B cell (primary cell): ENCODE measurements around the gene PAMR1. TPM values are rescaled to one million over a fixed set of nuclear protein-coding genes. Genes with fewer than 3 reads are reported as not detected.

Experiments used
- ATAC-seq: fragments of 200-7000 bp; cut with Tn5 transposase; one replicate; pipeline ENCODE4 v1.10.0; 2021; ENCODE audit warnings: low read depth, mild to moderate bottlenecking, moderate number of reproducible peaks, moderate library complexity
- CTCF ChIA-PET: fragments of 350-600 bp; sonication (Branson Sonifier 250); formaldehyde crosslinking; loops from one replicate; lab custom pipeline; 2021; ENCODE audit warnings: antibody characterized with exemption, inconsistent platforms; lab: Charles Lee
- POLR2A ChIA-PET: fragments of 350-600 bp; sonication (Branson Sonifier 250); formaldehyde crosslinking; loops from one replicate; lab custom pipeline; 2021; ENCODE audit warnings: antibody characterized with exemption; lab: Charles Lee
- DNase-seq: peaks from one replicate; pipeline ENCODE4 v3.0.0; 2013
- H2AFZ ChIP-seq: 2 replicates; pipeline ENCODE4 v1.6.1; 2012; ENCODE audit warnings: mild to moderate bottlenecking, low read depth, low read length; ENCODE audit not compliant: insufficient read depth, poor library complexity, severe bottlenecking
- H3K27ac ChIP-seq, 2 donors: 1 replicate in 1 of 2; 2 replicates in 1 of 2; pipeline ENCODE4 v1.5.1; 2012 to 2013; ENCODE audit warnings: low read length in 2 of 2, mild to moderate bottlenecking in 2 of 2, moderate library complexity in 1 of 2
- H3K27me3 ChIP-seq, 4 experiments: fragments of 200-600 bp in 1 of 4; sonication (generic) in 1 of 4; replicated peaks in 1 of 4; 1 replicate in 2 of 4; 2 replicates in 2 of 4; pipeline versions ENCODE4 v1.6.1 to v1.7.0; 2013 to 2016; ENCODE audit warnings: low read length in 3 of 4, mild to moderate bottlenecking in 2 of 4, mixed read lengths in 1 of 4, moderate library complexity in 1 of 4; ENCODE audit not compliant: insufficient read depth in 4 of 4, control insufficient read depth in 3 of 4; ENCODE audit errors: control extremely low read depth in 1 of 4
- H3K36me3 ChIP-seq, 2 experiments: replicated peaks in 1 of 2; 1 replicate in 1 of 2; 2 replicates in 1 of 2; pipeline versions ENCODE4 v1.6.1 to v1.7.1; 2013; ENCODE audit warnings: low read length in 1 of 2; ENCODE audit not compliant: insufficient read depth in 2 of 2, control insufficient read depth in 1 of 2; ENCODE audit errors: control extremely low read depth in 1 of 2, extremely low read depth in 1 of 2
- H3K4me1 ChIP-seq, 2 donors: fragments of 200-600 bp in 1 of 2; sonication (generic) in 1 of 2; 1 replicate in 1 of 2; 2 replicates in 1 of 2; pipeline versions ENCODE4 v1.5.1 to v1.6.1; 2013 to 2017; ENCODE audit warnings: low read length in 2 of 2; ENCODE audit not compliant: control insufficient read depth in 2 of 2, insufficient read depth in 2 of 2
- H3K4me2 ChIP-seq: replicated peaks from 2 replicates; pipeline ENCODE3; 2012; ENCODE audit warnings: mild to moderate bottlenecking, low read depth, low read length; ENCODE audit not compliant: poor library complexity, severe bottlenecking
- H3K4me3 ChIP-seq, 5 experiments: fragments of 200-600 bp in 1 of 5; sonication (generic) in 1 of 5; 1 replicate in 3 of 5; 2 replicates in 2 of 5; pipeline versions ENCODE4 v1.5.1 to v1.7.0; 2011 to 2016; ENCODE audit warnings: low read length in 4 of 5, mild to moderate bottlenecking in 4 of 5, low read depth in 2 of 5, control low read depth in 1 of 5, moderate library complexity in 1 of 5; ENCODE audit not compliant: insufficient read depth in 1 of 5; ENCODE audit errors: control extremely low read depth in 1 of 5, extremely low read depth in 1 of 5
- H3K79me2 ChIP-seq: fragments of 200-600 bp; sonication (generic); one replicate; pipeline ENCODE4 v1.6.0; 2016; ENCODE audit warnings: low read length; ENCODE audit not compliant: control insufficient read depth, insufficient read depth
- H3K9ac ChIP-seq: fragments of 200-600 bp; sonication (generic); 2 replicates; pipeline ENCODE4 v1.6.1; 2017; ENCODE audit warnings: mild to moderate bottlenecking, low read length, moderate library complexity
- H3K9me3 ChIP-seq, 3 donors: one replicate each; pipeline versions ENCODE4 v1.6.1 to v1.7.1; 2013; ENCODE audit warnings: low read length in 2 of 3; ENCODE audit not compliant: control insufficient read depth in 2 of 3, insufficient read depth in 1 of 3; ENCODE audit errors: control extremely low read depth in 1 of 3
- H4K20me1 ChIP-seq: 2 replicates; pipeline ENCODE4 v1.6.0; 2012; ENCODE audit warnings: mild to moderate bottlenecking, low read length; ENCODE audit not compliant: insufficient read depth, control insufficient read depth, poor library complexity, severe bottlenecking
- H3K27ac Mint-ChIP-seq: one replicate; pipeline ENCODE4 v1.8.0; 2021; ENCODE audit warnings: mixed read lengths
- H3K27me3 Mint-ChIP-seq: one replicate; pipeline ENCODE4 v1.8.0; 2021; ENCODE audit warnings: mixed read lengths
- H3K4me1 Mint-ChIP-seq: one replicate; pipeline ENCODE4 v1.8.0; 2021; ENCODE audit warnings: mixed read lengths
- H3K4me3 Mint-ChIP-seq: one replicate; pipeline ENCODE4 v1.8.0; 2021; ENCODE audit warnings: mixed read lengths
- H3K9me3 Mint-ChIP-seq: one replicate; pipeline ENCODE4 v1.8.0; 2022; ENCODE audit warnings: mixed read lengths; ENCODE audit not compliant: insufficient read depth
- CTCF ChIP-seq: fragments of 200-600 bp; IDR thresholded peaks from one replicate; pipeline ENCODE4 v1.8.0; 2022; ENCODE audit warnings: antibody characterized with exemption, mild to moderate bottlenecking
- EZH2 ChIP-seq: IDR thresholded peaks from 2 replicates; pipeline ENCODE4 v1.6.1; 2012; ENCODE audit warnings: borderline replicate concordance, low read depth, mild to moderate bottlenecking, moderate library complexity, low read length; ENCODE audit not compliant: insufficient read depth, poor library complexity, severe bottlenecking
- WGBS: methylation state at CpG from one replicate; pipeline ENCODE4 v1.1.5; 2013; ENCODE audit warnings: missing lambda C conversion rate; ENCODE audit not compliant: insufficient coverage; 5-methylcytosine and 5-hydroxymethylcytosine counted together
- intact Hi-C: fragments of 100-400 bp; cut with micrococcal nuclease; formaldehyde crosslinking; loops from one replicate; pipeline ENCODE4 v1.10.0; 2022
- polyA plus RNA-seq: library from polyadenylated mRNA; depleted of rRNA; stranded (reverse); fragments of >200 nt; gene quantifications from 2 replicates; pipeline ENCODE4 v1.2.3, GENCODE V29; 2012
- total RNA-seq, 2 donors: library from RNA; stranded (reverse); fragments of 120-200 nt in 1 of 2; gene quantifications; 1 replicate in 1 of 2; 2 replicates in 1 of 2; pipeline versions ENCODE4 v1.2.3 to v1.2.4, GENCODE V29; 2013 to 2022

PAMR1 gene
- total and polyA plus RNA-seq, 2 donors (not counting 1 experiment from before 2014, with no cell fraction given), result not detected

- DNase-seq, result no peak
- Mint-ChIP-seq H3K9me3 (no peaks in the 10 kb centered on the region), H3K4me3 (no peak overlapping the region), H3K4me1 (no peaks in the 10 kb centered on the region), H3K27ac (no peak overlapping the region), H3K27me3 (peaks cover 37% of the 10 kb centered on the region)
- peaks cover 0 to 5% (median 0%) of the 10 kb centered on the region in 3 donors for H3K9me3 ChIP-seq
- no peak overlapping the region for H3K4me2 ChIP-seq
- H3K4me3 ChIP-seq, result no peak overlapping the region
- H3K79me2 ChIP-seq, result no peaks in the 10 kb centered on the region
- no peaks in the 10 kb centered on the region for H3K4me1 ChIP-seq
- H4K20me1 ChIP-seq, result no peaks in the 10 kb centered on the region
- POLR2A ChIA-PET, result no interaction called here
- no peak for ATAC-seq
- no peak overlapping the region for H2AFZ ChIP-seq
- no peak overlapping the region for H3K27ac ChIP-seq
- H3K9ac ChIP-seq, result no peak overlapping the region
- no peaks in the 10 kb centered on the region for H3K36me3 ChIP-seq
- TF ChIP-seq EZH2 (no peak), CTCF (no peak)
- 100% methylated on average over 1 of the region's 1 CpG for WGBS
- peaks cover 0 to 10% (median 2%) of the 10 kb centered on the region in 4 experiments for H3K27me3 ChIP-seq
- intact Hi-C loops, result no loop called here
- CTCF ChIA-PET, result no interaction called here
These were observed 65.9 kb downstream of the PAMR1 start for GRCh38 chr11:35459489-35459888.

GRCh38 chr11:35458846-35459245, 66.6 kb downstream of the PAMR1 start:
- Mint-ChIP-seq H3K9me3 (no peaks in the 10 kb centered on the region), H3K4me1 (no peaks in the 10 kb centered on the region), H3K4me3 (no peak overlapping the region), H3K27ac (no peak overlapping the region), H3K27me3 (peaks cover 34% of the 10 kb centered on the region)
- no peak overlapping the region for H2AFZ ChIP-seq
- DNase-seq (no peak), ATAC-seq (no peak)
- H3K27ac ChIP-seq, result no peak overlapping the region
- H4K20me1 ChIP-seq, result no peaks in the 10 kb centered on the region
- no peak overlapping the region for H3K4me2 ChIP-seq
- CTCF ChIA-PET, result no interaction called here
- no peaks in the 10 kb centered on the region for H3K4me1 ChIP-seq
- H3K9ac ChIP-seq, result no peak overlapping the region
- POLR2A ChIA-PET, result no interaction called here
- 100% methylated on average over 2 of the region's 3 CpGs for WGBS
- no peak overlapping the region for H3K4me3 ChIP-seq
- H3K27me3 ChIP-seq, result peaks cover 0 to 10% (median 1%) of the 10 kb centered on the region in 4 experiments
- peaks cover 0 to 5% (median 0%) of the 10 kb centered on the region in 3 donors for H3K9me3 ChIP-seq
- TF ChIP-seq CTCF (no peak), EZH2 (no peak)
- no peaks in the 10 kb centered on the region for H3K36me3 ChIP-seq
- intact Hi-C loops, result no loop called here
- no peaks in the 10 kb centered on the region for H3K79me2 ChIP-seq
